Right cardiac atrium (tissue), 5 donors: ENCODE measurements around the gene UGT3A2. TPM values are rescaled to one million over a fixed set of nuclear protein-coding genes. Genes with fewer than 3 reads are reported as not detected.

ENCODE experiments used
- ATAC-seq, 2 donors: fragments of 200-7000 bp; cut with Tn5 transposase; one replicate each; pipeline versions ENCODE4 v1.8.0 to v1.9.1; 2020; ENCODE audit warnings: moderate library complexity in 2 of 2, mild to moderate bottlenecking in 1 of 2
- DNase-seq, 3 donors: peaks; one replicate each; pipeline ENCODE4 v3.0.0-alpha.2; 2020
- H3K27ac ChIP-seq: one replicate; pipeline ENCODE4 v1.5.1; 2013; ENCODE audit warnings: mild to moderate bottlenecking, low read length, control low read depth, moderate library complexity
- H3K27me3 ChIP-seq: one replicate; pipeline ENCODE4 v1.6.1; 2013; ENCODE audit not compliant: control insufficient read depth, insufficient read depth
- H3K4me1 ChIP-seq: one replicate; pipeline ENCODE4 v1.6.1; 2013; ENCODE audit warnings: low read length; ENCODE audit not compliant: control insufficient read depth, insufficient read depth
- H3K4me3 ChIP-seq: one replicate; pipeline ENCODE4 v1.5.1; 2013; ENCODE audit warnings: low read length, control low read depth
- H3K9me3 ChIP-seq: one replicate; pipeline ENCODE4 v1.6.1; 2013; ENCODE audit warnings: low read length; ENCODE audit not compliant: control insufficient read depth
- WGBS: extraction: QIAGEN DNeasy Blood & Tissue Kit; methylation state at CpG from one replicate; pipeline ENCODE4 v1.1.7; 2013; 5-methylcytosine and 5-hydroxymethylcytosine counted together
- intact Hi-C, 4 donors: fragments of 100-400 bp; cut with DNase I; formaldehyde crosslinking; loops; one replicate each; pipeline versions ENCODE4 v1.11.0 to v1.14.0; 2022 to 2023
- long read RNA-seq, 4 donors: library from polyadenylated mRNA; unstranded; transcript quantifications; one replicate each; pipeline ENCODE4 v2.0.0, GENCODE V29; 2020 to 2021
- polyA plus RNA-seq: library from polyadenylated mRNA; stranded (reverse); fragments of 200-250 nt; gene quantifications from one replicate; pipeline ENCODE4 v1.2.3, GENCODE V29; 2013
- total RNA-seq, 4 donors: library from RNA; stranded (reverse); fragmentation: NEBNext Ultra II Directional; extraction: Animal tissue kit (Norgen Biotek cat#: 25700); gene quantifications; one replicate each; pipeline ENCODE4 v1.2.1, GENCODE V29; 2021
- donor health status: healthy with polysubstance abuse.
- donor health status: DM: no; HTN: yes; CAD: no.
- donor health status: DM: no; HTN: no; CAD: no.
- donor health status: DM: no; HTN: yes; CAD: no; lungs with severe emphysema.
- donor health status: DM: yes; HTN: yes; CAD: no.

Gene UGT3A2, protein sequence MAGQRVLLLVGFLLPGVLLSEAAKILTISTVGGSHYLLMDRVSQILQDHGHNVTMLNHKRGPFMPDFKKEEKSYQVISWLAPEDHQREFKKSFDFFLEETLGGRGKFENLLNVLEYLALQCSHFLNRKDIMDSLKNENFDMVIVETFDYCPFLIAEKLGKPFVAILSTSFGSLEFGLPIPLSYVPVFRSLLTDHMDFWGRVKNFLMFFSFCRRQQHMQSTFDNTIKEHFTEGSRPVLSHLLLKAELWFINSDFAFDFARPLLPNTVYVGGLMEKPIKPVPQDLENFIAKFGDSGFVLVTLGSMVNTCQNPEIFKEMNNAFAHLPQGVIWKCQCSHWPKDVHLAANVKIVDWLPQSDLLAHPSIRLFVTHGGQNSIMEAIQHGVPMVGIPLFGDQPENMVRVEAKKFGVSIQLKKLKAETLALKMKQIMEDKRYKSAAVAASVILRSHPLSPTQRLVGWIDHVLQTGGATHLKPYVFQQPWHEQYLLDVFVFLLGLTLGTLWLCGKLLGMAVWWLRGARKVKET
- total RNA-seq (not detected), polyA plus RNA-seq (0.05 TPM)
- long read RNA-seq, donor 1 = 0 reads
- long read RNA-seq, donor 2 = 0 reads
- long read RNA-seq, donor 3 = 0 reads
- long read RNA-seq, donor 4 = 0 reads

- no peak for DNase-seq
- Histone ChIP-seq H3K4me1 (no peaks in the 10 kb centered on the region), H3K27ac (no peak within 1 kb of the TSS), H3K4me3 (no peak within 1 kb of the TSS), H3K27me3 (no peaks in the 10 kb centered on the region), H3K9me3 (no peaks in the 10 kb centered on the region)
- peak; percentile 23 to 33 for ATAC-seq
- intact Hi-C loops = no loop called here
- WGBS = under 1% methylated on average over 22 of the region's 22 CpGs
Measured at GRCh38 chr5:36066540-36067210, at the start of gene UGT3A2. TSS of gene UGT3A2 (minus strand) at chr5:36066882. CDS start at chr5:36066789, 93 bp downstream.

DNA sequence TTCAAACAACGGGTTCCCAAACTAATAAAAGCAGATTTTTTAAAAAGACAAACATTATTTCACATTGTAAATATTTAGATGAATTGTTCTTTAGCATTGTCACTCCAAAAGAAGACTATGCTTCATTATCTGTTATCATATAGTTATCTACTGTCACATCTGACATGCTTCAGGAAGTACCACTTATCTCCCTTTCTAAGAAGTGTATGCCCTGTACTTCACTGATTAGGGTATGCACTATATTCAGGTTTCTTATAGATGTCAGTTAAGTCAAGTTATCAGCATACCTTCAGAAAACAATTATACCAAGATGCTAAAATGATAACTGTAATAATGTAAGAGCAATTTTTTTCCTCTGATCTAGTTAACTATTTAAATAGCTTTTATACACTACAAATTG is 44.6 kb upstream of the UGT3A2 start:
- intact Hi-C loops = no loop called here
- ATAC-seq (no peak), DNase-seq (no peak)
- Histone ChIP-seq H3K9me3 (no peaks in the 10 kb centered on the region), H3K27ac (no peak overlapping the region), H3K4me3 (no peak overlapping the region), H3K27me3 (no peaks in the 10 kb centered on the region), H3K4me1 (no peaks in the 10 kb centered on the region)
- WGBS = 91% methylated on average over 1 of the region's 1 CpG

GRCh38 chr5:36108758-36109460 is 42.2 kb upstream of the UGT3A2 start:
- no peak overlapping the region for H3K4me3 ChIP-seq
- no peaks in the 10 kb centered on the region for H3K9me3 ChIP-seq
- intact Hi-C loops = no loop called here
- no peak overlapping the region for H3K27ac ChIP-seq
- 82% methylated on average over 3 of the region's 3 CpGs for WGBS
- no peaks in the 10 kb centered on the region for H3K27me3 ChIP-seq
- DNase-seq (no peak), ATAC-seq (no peak)
- H3K4me1 ChIP-seq = no peaks in the 10 kb centered on the region

DNA sequence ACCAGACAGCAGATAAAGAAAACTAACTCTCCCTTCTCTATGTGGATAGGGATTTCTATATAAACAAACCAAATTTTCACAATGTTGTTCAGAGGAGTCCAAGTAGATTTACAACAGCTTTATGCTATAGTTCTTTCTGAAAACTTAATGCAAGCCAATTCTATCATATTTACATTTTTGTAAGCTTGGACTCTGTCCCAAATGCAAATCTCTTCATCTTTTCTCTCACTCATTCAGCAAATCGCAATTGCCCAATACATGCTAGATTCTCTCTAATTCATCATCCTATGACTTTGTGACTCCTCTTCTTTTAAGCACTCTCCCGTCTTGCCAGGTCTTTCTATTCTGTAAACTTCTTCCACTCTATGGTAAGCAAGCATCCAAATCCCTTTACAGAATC is 39.1 kb upstream of the UGT3A2 start:
- Histone ChIP-seq H3K4me3 (no peak overlapping the region), H3K27me3 (no peaks in the 10 kb centered on the region), H3K9me3 (no peaks in the 10 kb centered on the region), H3K27ac (no peak overlapping the region), H3K4me1 (no peaks in the 10 kb centered on the region)
- DNase-seq = no peak
- 89% methylated on average over 2 of the region's 2 CpGs for WGBS
- ATAC-seq = no peak
- intact Hi-C loops = no loop called here

- H3K4me1 ChIP-seq = no peaks in the 10 kb centered on the region
- intact Hi-C loops = no loop called here
- 89% methylated on average over 3 of the region's 3 CpGs for WGBS
- no peak overlapping the region for H3K4me3 ChIP-seq
- H3K27me3 ChIP-seq = no peaks in the 10 kb centered on the region
- H3K9me3 ChIP-seq = no peaks in the 10 kb centered on the region
- no peak overlapping the region for H3K27ac ChIP-seq
- ATAC-seq (no peak), DNase-seq (no peak)
Measured at GRCh38 chr5:36099748-36100147, 33.1 kb upstream of the UGT3A2 start.

- DNase-seq (no peak), ATAC-seq (no peak)
- H3K4me3 ChIP-seq = no peak overlapping the region
- intact Hi-C loops = no loop called here
- H3K27ac ChIP-seq = no peak overlapping the region
- no peaks in the 10 kb centered on the region for H3K27me3 ChIP-seq
- H3K4me1 ChIP-seq = no peaks in the 10 kb centered on the region
- no peaks in the 10 kb centered on the region for H3K9me3 ChIP-seq
Measured at GRCh38 chr5:36096486-36096885, 29.8 kb upstream of the UGT3A2 start.

DNA sequence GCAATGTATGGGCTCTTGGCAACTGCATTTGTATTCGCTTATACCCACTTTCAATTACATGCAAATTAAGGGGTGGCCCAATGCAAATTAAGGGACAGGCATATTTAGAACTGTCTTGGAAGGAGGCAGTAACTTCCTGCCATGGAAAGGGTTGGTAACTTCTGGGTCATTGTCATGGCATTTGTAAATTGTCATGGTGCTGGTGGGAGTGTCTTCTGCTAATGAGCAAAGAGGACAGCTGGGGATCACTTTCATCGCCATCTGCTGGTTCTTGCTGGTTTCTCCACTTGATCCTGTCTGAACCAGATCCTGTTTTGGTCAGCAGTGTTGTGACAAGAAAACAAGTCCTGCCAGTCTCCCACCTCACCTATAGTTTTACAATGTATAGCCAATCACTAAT is 23.3 kb upstream of the UGT3A2 start:
- Histone ChIP-seq H3K27me3 (no peaks in the 10 kb centered on the region), H3K4me1 (no peaks in the 10 kb centered on the region), H3K9me3 (no peaks in the 10 kb centered on the region), H3K4me3 (no peak overlapping the region), H3K27ac (no peak overlapping the region)
- intact Hi-C loops = no loop called here
- DNase-seq = no peak
- WGBS = 68% methylated on average over 2 of the region's 2 CpGs
- ATAC-seq = no peak

- Histone ChIP-seq H3K4me3 (no peak overlapping the region), H3K27me3 (no peaks in the 10 kb centered on the region), H3K9me3 (no peaks in the 10 kb centered on the region), H3K4me1 (no peaks in the 10 kb centered on the region), H3K27ac (no peak overlapping the region)
- 21% methylated on average over 10 of the region's 10 CpGs for WGBS
- intact Hi-C loops = no loop called here
- ATAC-seq = peak; percentile 52 to 56
- no peak for DNase-seq
Measured at GRCh38 chr5:36079200-36079781, 12.6 kb upstream of the UGT3A2 start.

DNA sequence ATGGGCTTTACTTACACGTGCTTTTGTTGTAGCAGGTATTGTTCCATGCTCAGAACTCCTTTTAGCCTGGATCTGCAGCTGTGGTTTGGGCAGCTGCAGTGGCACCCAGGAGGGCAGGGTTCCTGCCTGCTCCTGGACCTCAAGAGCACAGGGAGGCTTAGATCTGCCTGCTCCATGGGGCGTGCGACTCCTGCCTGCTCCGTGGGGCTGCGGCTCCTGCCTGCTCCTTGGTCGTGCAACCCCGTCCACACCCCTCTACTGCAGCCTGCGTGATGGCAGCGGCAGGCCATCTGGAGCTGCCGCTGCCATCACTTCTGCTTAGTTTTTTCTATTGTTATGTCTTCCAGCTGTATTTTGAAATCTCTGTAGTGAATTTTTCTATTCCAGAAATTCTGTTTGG is 11.7 kb upstream of the UGT3A2 start:
- no peak overlapping the region for H3K27ac ChIP-seq
- 67% methylated on average over 10 of the region's 10 CpGs for WGBS

DNA sequence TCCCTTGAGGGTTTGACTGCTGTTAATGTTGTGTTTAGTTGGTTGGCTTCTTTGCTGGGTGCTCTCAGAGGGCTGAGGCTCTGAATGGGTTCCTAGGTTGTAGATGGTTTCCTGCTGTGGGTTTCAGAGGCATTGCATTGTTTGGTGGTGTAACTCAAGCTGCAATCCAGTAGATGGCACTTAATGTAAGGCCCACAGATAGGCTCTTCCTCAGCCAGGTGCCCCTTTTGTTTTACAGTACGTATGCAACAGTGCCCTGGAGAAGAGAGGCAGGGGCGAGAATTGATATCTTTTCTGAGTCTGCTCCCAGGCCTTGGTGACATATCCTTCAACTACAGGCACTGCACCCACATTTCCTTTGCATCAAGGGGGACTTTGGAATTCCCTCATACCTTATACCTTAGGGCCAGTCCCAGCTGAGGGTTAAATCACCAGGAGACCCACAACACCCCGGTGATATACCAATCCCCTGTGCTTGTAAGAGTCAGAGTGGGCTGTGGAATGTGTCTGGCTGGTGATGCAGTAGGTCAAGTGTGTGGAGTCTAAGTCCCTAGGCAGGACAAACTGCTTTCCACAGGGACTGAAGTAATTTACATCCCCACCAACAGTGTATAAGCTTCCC is 7.0 kb upstream of the UGT3A2 start:
- Histone ChIP-seq H3K4me3 (no peak overlapping the region), H3K27ac (no peak overlapping the region), H3K4me1 (no peaks in the 10 kb centered on the region), H3K9me3 (no peaks in the 10 kb centered on the region), H3K27me3 (no peaks in the 10 kb centered on the region)
- intact Hi-C loops = no loop called here
- ATAC-seq (no peak), DNase-seq (no peak)
- 52% methylated on average over 3 of the region's 3 CpGs for WGBS

More for the DNA sequence above, 11.7 kb upstream of the UGT3A2 start:
- no peak for ATAC-seq
- Histone ChIP-seq H3K4me3 (no peak overlapping the region), H3K9me3 (no peaks in the 10 kb centered on the region), H3K27me3 (no peaks in the 10 kb centered on the region), H3K4me1 (no peaks in the 10 kb centered on the region)
- no peak for DNase-seq
- intact Hi-C loops = no loop called here
